Testis (tissue), 2 donors: ENCODE results near the gene MARK1.

Experiments
- POLR2A ChIP-seq: fragments of 450-650 bp; IDR thresholded peaks from one replicate; pipeline ENCODE4 v1.6.1; 2017; ENCODE audit warnings: antibody characterized with exemption, mild to moderate bottlenecking, moderate library complexity
- TF ChIP-seq, protein P1 (sequence below), 3 experiments: fragments of 450-650 bp in 2 of 3; fragments of 200-600 bp in 1 of 3; sonication (generic) in 1 of 3; IDR thresholded peaks; one replicate each; pipeline ENCODE4 v1.5.1; 2016 to 2019; ENCODE audit warnings: antibody characterized with exemption in 3 of 3, mild to moderate bottlenecking in 2 of 3, moderate library complexity in 1 of 3

DNA sequence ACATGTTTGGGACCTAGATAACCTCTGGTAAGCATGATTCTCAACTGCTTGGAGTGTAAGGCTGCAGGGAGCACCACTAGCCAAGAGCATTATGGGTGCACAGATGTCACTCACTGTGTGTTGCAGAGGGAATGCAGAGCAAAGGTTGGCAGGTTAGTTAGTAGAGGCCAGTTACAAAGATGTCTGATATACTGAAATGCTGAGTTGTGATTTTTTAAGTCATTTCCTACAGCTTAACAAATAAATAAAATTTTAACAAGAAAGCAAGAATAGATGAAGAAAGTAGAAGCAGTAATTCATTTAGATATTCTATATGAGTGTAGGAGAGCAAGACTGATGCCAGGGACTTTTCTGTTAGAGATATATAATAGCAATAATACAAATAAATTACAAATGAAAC lies 64.8 kb downstream of the MARK1 start:
- TF ChIP-seq, protein P1, sequence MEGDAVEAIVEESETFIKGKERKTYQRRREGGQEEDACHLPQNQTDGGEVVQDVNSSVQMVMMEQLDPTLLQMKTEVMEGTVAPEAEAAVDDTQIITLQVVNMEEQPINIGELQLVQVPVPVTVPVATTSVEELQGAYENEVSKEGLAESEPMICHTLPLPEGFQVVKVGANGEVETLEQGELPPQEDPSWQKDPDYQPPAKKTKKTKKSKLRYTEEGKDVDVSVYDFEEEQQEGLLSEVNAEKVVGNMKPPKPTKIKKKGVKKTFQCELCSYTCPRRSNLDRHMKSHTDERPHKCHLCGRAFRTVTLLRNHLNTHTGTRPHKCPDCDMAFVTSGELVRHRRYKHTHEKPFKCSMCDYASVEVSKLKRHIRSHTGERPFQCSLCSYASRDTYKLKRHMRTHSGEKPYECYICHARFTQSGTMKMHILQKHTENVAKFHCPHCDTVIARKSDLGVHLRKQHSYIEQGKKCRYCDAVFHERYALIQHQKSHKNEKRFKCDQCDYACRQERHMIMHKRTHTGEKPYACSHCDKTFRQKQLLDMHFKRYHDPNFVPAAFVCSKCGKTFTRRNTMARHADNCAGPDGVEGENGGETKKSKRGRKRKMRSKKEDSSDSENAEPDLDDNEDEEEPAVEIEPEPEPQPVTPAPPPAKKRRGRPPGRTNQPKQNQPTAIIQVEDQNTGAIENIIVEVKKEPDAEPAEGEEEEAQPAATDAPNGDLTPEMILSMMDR (IDR thresholded peaks at IDR 0.05), result no peak
- TF ChIP-seq POLR2A, result no peak
